Measurements from ENCODE around the gene RFTN1.

GRCh38 chr3:16390581-16390980, 122.9 kb downstream of the RFTN1 start:
- TF ChIP-seq CTCF (IDR thresholded peaks at IDR 0.05) (no peak), POLR2A (IDR thresholded peaks at IDR 0.05) (no peak)

Measured in uterus (tissue), 2 donors.